OCI-LY7 (cell line): ENCODE data around the gene CCDC179. TPM values are rescaled to one million over a fixed set of nuclear protein-coding genes. Genes with fewer than 3 reads are reported as not detected.

ENCODE experiments used
- total RNA-seq, 2 experiments: library from RNA; depleted of rRNA in 1 of 2; stranded (reverse); fragments of >200 nt in 1 of 2; shearing (Covaris generic) in 1 of 2; gene quantifications; 2 replicates each; pipeline ENCODE4 v1.2.3, GENCODE V29; 2014 to 2022

The CCDC179 gene
- total RNA-seq, 2 experiments from 2014 or later = not detected

Other genes with a start within 250 kb of the CCDC179 start
- 14.5 and 22.2 TPM in 2 replicates for gene FANCF, start 234.7 kb downstream of the CCDC179 start, total RNA-seq (2014; rRNA removed; shearing (Covaris generic))
- gene FANCF, start 234.7 kb downstream of the CCDC179 start, total RNA-seq (2022) = 17.9 and 18.4 TPM in 2 replicates
- 1.8 and 3.1 TPM in 2 replicates for gene GAS2, start 193.9 kb downstream of the CCDC179 start, total RNA-seq (2014; rRNA removed; shearing (Covaris generic))
- gene GAS2, start 193.9 kb downstream of the CCDC179 start, total RNA-seq (2022) = 3.0 and 4.1 TPM in 2 replicates
- gene SVIP, start 30.7 kb downstream of the CCDC179 start, total RNA-seq (2014; rRNA removed; shearing (Covaris generic)) = not detected in 2 replicates
- gene SVIP, start 30.7 kb downstream of the CCDC179 start, total RNA-seq (2022) = not detected in 2 replicates